G401 (cell line): ENCODE results near the gene RNLS. TPM values are rescaled to one million over a fixed set of nuclear protein-coding genes. Genes with fewer than 3 reads are reported as not detected.
"Not testable (repeated sequence)": the region's sequence is repeated elsewhere in the genome, so short reads cannot be mapped to it uniquely, and the experiment has no call there.

Experiments
- DNase-seq: peaks from one replicate; pipeline ENCODE4 v3.0.0-alpha.2; 2015; ENCODE audit warnings: low spot score
- in situ Hi-C: cut with HindIII; loops from 2 replicates; pipeline ENCODE4 v1.10.0; 2016; ENCODE audit warnings: low sequenced_read_pairs, mixed read lengths
- total RNA-seq: library from RNA; depleted of rRNA; stranded (reverse); fragments of >200 nt; shearing (Covaris generic); gene quantifications from 2 replicates; pipeline ENCODE4 v1.2.3, GENCODE V29; 2014

The RNLS gene
- total RNA-seq, 1 experiment from 2014 or later, result 1.8 TPM

GRCh38 chr10:88374392-88375175 is 208.5 kb downstream of the RNLS start:
- in situ Hi-C loops, result no loop called here

GRCh38 chr10:88372881-88373592 is 210.1 kb downstream of the RNLS start:
- in situ Hi-C loops, result no loop called here
- DNase-seq, result no peak

More at GRCh38 chr10:88374392-88375175, 208.5 kb downstream of the RNLS start:
- DNase-seq, result no peak

- in situ Hi-C loops, result no loop called here
- DNase-seq, result peak; percentile 40
These were observed 210.9 kb downstream of the RNLS start for GRCh38 chr10:88372051-88372715.

DNA sequence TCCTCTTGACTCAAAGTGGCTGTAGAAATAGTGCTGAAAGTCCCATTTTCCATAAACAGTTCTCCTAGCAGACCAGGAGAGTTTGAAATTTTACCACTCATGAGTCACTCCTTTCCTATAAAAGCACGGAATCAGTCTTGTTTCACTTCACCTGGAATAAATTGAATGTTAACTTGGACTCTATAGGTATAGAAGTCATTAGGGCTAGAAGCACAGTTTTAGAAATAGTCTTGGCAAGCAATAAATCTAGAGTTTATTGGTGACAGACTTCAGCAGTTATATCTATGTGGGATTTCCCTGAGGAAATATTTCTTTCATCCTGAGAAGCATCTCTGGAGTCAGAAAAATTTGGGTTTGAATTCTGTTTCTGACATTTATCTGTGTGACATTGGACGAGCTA is 212.4 kb downstream of the RNLS start:
- DNase-seq, result no peak
- in situ Hi-C loops, result no loop called here

- no peak for DNase-seq
- in situ Hi-C loops, result no loop called here
These were observed 216.3 kb downstream of the RNLS start for GRCh38 chr10:88366772-88367171.

DNA sequence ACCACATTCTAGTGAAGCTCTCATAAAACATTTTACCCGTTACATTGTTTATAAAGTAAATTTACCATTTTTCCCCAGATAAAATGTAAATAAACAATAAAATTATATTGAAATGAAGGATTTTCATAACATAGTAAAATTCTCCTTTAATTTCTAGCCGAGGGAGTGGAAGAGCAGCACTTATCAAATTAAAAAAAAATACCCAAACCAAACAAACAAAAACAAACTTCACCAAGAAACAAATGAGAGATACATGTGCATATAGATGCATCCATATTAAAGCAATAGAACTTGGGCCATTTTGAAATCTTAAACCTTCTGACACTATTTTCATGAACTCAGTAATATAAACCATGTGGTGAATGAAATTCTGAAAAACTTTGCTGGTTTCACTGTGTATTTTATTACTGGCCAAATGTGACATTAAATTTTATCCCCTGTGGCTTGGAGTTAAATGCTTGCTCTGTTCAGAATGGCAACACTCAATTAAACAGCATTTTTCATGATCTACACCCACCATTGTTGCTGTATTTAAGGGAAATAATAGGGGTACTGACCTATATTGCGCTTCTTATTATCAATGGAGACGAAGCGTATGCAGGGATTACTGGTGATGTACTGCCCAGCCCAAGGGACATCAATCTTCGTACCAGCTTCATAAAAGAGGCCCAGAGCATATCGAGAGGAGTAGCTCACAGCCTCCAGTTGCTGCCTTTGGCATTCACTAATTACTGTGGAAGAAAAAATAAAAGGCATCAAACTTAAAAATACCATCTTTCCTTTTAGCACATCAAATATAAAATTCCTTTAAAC is 220.9 kb downstream of the RNLS start:
- no peak for DNase-seq
- in situ Hi-C loops, result no loop called here

DNA sequence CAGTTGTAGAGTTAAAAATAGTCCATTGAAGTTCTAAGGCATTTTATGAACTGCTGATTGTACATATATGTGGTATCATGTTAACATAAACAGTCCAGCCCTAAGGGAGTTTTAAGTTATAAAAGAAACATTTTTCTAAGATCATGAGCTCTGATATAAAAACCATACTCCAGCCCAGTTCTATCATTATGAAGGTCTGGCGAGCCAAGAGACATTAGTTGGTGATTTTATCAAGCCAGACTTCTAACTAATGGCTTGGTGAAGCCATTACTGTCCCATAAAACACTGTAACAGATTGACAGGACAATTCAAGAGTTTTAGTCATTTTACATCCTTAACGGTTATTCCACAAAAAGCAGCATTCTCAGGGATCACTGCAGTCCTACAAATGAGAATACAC is 221.6 kb downstream of the RNLS start:
- DNase-seq, result no peak
- in situ Hi-C loops, result no loop called here

- DNase-seq, in situ Hi-C loops: not testable (repeated sequence)
These were observed 227.4 kb downstream of the RNLS start for GRCh38 chr10:88355750-88356149.

DNA sequence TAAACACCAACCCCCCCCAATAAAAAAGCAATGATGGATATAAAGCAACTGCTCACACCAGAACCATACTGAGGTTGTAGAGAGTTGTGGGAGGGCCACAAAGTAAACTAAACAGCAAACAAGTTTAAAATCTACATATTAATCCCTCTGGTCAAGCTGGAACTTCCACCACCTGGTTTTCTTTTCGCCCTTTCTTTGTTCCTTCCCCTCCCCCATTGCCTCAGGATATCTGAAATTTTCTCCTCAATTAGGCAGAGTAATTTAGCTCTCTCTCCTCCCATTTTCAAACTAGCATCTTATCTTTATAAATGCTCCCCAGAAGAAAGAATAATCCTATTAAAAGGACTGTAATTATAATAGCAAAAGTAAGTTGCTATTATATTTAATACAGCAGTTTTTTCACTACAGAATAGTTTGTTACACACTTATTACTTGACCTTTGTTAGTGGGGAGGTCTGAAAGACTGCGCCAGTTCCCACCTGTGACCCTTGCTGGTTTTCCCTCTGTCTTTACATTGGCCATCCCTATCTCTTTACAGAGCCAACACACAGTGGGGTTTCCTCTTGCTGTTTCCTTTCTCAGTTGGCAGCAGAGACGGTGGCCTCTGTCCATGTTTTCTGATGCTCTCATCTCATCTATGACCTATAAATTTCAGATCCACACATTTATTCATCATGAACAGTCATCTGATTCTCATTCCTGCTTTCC is 235.4 kb downstream of the RNLS start:
- in situ Hi-C loops, result no loop called here
- DNase-seq, result peak; percentile 97

GRCh38 chr10:88347022-88347421 is 236.1 kb downstream of the RNLS start:
- in situ Hi-C loops, result no loop called here
- peak; percentile 35 for DNase-seq

DNA sequence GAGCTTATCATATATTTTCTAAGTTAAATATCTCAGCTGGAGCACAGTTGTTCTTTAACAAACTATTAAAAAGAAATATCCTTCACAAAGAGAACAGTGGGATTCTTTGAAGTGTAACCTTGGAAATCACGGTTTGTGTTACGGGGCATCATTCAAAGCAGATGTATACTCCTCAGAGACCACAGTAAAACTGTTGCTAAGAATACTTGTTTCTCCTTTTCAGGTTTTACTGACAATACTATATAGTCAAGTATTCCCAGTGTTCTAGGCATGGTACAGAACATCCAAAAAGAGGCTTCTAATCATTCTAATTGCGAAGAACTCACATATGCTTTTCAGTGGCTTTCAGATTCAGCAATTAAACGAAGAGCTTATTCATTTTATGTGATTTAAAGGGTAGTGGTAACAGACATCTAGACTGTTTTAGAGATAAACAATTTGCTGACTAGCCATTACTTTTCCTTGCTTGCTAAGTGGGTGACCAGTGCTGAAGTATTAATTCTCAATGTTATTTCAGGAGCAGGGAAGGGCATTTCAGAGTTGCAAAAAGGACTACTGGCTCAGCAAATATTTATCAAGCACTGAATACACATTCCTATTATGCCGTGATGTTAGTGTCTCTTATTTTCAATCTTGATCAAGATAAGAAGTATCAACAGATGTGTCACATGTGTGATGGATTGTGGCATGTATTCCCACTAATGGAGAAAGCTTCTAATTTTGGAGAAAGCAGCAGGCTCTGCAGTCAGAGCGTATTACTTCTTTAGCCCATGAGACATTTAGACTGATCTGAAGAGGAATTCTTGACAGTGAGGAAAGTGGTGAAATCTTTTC is 236.8 kb downstream of the RNLS start:
- in situ Hi-C loops, result no loop called here
- DNase-seq, result peak; percentile 40

DNA sequence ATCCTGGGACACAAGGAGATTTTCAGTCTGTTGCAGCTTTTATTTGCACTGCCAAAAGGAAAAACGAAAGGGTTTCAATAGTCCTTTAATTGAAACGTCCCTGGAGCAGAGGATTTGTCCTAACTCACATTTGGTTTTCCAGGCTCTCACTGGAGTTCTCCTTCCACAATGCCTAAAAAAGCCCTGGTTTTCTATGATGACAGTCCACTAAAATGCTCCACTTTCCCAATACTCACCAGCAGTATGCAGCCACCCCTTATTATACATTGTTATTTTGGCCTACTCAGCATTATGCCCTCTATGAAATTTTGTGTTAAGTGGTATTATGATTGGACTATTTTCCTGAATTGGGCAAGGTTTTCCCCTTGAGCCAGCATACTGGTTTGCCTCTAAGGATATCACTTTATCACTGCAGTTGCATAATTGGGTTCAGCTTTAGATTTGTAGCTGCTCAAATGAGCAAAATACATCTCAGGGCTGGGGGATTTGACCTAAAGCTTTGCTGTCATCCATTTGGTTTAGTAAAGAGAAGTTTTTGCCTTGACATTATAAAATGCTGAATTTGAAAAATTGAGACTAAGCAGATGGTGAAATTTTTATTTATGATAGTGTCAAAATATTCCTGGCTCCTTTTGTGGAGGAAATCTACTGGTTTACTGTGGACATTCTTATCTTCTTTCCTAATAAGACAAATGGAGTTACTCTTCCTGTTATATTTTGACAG is 239.2 kb downstream of the RNLS start:
- in situ Hi-C loops, result no loop called here
- peak; percentile 67 for DNase-seq

DNA sequence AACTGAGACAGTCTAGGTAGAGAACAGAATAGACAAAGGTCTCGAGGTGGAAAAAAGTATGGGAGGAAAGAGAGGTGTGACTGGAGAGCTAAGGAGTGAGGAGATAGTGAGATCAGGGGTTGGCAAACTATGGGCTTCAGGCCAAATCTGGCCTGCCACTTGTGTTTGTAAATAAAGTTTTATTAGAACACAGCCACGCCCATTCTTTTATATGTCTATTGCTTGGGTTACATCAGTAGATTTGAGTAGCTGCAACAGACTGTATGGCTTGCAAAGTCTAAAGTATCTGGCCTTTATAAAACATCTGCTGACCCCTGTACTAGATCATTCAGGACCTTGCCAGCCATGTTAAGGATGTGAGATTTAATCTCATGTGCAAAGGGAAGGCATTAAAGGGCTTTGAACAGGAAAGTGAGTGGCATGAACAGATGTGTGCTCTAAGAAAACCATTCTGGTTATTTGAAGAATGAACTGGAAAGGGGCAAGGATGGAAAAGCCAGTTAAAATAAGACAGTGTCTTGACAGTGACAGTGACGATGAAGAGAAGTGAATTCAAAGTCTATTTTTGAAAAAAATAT is 240.3 kb downstream of the RNLS start:
- in situ Hi-C loops, result no loop called here

DNA sequence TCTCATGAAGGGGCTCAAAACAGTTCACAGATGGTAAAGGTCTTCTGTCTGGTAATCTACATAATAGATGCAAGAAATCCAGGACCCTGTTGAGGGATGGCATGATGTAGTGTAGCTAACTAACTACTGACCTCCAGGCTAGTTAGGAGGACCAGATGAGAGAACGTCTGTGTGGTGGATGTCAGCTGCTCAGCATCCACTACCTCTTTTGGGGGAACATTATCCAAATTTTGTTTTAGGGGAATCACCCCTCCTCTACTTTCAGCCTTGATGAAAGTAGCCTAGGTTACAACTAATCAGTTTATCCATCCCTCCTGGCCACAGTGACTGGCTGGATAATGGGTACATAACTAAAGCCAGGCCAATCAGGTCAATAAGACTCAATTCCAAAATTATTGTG is 246.0 kb downstream of the RNLS start:
- no peak for DNase-seq
- in situ Hi-C loops, result no loop called here

More for the DNA sequence above, 240.3 kb downstream of the RNLS start:
- no peak for DNase-seq

GRCh38 chr10:88336334-88336733 is 246.8 kb downstream of the RNLS start:
- in situ Hi-C loops, result no loop called here
- DNase-seq, result no peak

DNA sequence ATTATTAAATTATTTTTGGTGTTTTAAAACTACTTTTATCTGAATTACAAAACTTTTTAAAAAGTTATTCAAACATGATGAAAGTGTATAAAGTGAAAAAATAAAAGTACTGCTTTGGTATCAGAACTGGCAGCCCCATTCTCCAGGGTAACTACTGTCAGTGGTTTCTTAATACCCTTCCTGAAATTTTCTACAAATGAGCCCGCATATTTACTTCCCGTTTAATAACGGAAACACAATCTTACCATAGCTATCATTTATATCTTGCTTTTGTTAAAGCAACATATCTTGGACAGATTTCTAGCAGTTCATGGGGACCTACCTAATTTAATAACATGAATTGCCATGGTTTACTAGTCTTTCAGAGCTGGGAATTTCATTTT is 249.9 kb downstream of the RNLS start:
- DNase-seq, result no peak
- in situ Hi-C loops, result no loop called here
